SK-N-SH (cell line): Measurements from ENCODE around the gene SDK1. TPM values are rescaled to one million over a fixed set of nuclear protein-coding genes. Genes with fewer than 3 reads are reported as not detected.

Source experiments
- CTCF ChIA-PET: fragments of 300-600, 350-600 bp; formaldehyde crosslinking; extraction: SDS; loops from one replicate; lab custom pipeline; 2021; lab: Yijun Ruan, JAX
- POLR2A ChIA-PET: fragments of 350-600 bp; sonication (Branson Sonifier 250); formaldehyde crosslinking; extraction: SDS; loops from one replicate; lab custom pipeline; 2020; ENCODE audit warnings: antibody characterized with exemption, inconsistent platforms; lab: Yijun Ruan, JAX
- DNase-seq: peaks from one replicate; pipeline ENCODE4 v3.0.0; 2012
- H2AFZ ChIP-seq: fragments of 200-600 bp; sonication (generic); 2 replicates; pipeline ENCODE4 v1.8.1; 2016; ENCODE audit warnings: antibody characterized with exemption, mild to moderate bottlenecking, low read depth
- H3F3A ChIP-seq: fragments of 200-600 bp; sonication (generic); replicated peaks from 2 replicates; pipeline ENCODE3; 2016; ENCODE audit warnings: antibody characterized with exemption, mild to moderate bottlenecking; ENCODE audit not compliant: insufficient read depth
- H3K27ac ChIP-seq, 2 experiments: fragments of 200-500 bp in 1 of 2; fragments of 200-600 bp in 1 of 2; sonication (Bioruptor generic) in 1 of 2; sonication (generic), shearing (Covaris generic) in 1 of 2; 2 replicates each; pipeline versions ENCODE4 v1.5.1 to v1.6.1; 2014 to 2016; ENCODE audit warnings: low read depth in 2 of 2, inconsistent platforms in 1 of 2, low read length in 1 of 2, mild to moderate bottlenecking in 1 of 2, mixed read lengths in 1 of 2
- H3K27me3 ChIP-seq: fragments of 200-600 bp; sonication (generic), shearing (Covaris generic); 2 replicates; pipeline ENCODE4 v1.6.1; 2016; ENCODE audit warnings: mixed run types; ENCODE audit not compliant: insufficient read depth
- H3K36me3 ChIP-seq, 2 experiments: fragments of 200-500 bp in 1 of 2; fragments of 200-600 bp in 1 of 2; sonication (Bioruptor generic) in 1 of 2; sonication (generic) in 1 of 2; replicated peaks in 1 of 2; 2 replicates each; pipeline versions ENCODE3 to v1.5.1; 2014 to 2016; ENCODE audit warnings: low read length in 1 of 2, mild to moderate bottlenecking in 1 of 2; ENCODE audit not compliant: insufficient read depth in 2 of 2, control insufficient read depth in 1 of 2
- H3K4me1 ChIP-seq, 2 experiments: fragments of 200-500 bp in 1 of 2; fragments of 200-600 bp in 1 of 2; sonication (Bioruptor generic) in 1 of 2; sonication (generic), shearing (Covaris generic) in 1 of 2; 2 replicates each; pipeline versions ENCODE4 v1.5.1 to v1.6.1; 2014 to 2016; ENCODE audit warnings: low read depth in 1 of 2, low read length in 1 of 2, mixed run types in 1 of 2; ENCODE audit not compliant: insufficient read depth in 2 of 2, control insufficient read depth in 1 of 2
- H3K4me2 ChIP-seq: fragments of 200-600 bp; sonication (generic), shearing (Covaris generic); 2 replicates; pipeline ENCODE4 v1.6.1; 2017; ENCODE audit warnings: mixed run types
- H3K4me3 ChIP-seq, 2 experiments: fragments of 200-500 bp in 1 of 2; fragments of 200-600 bp in 1 of 2; sonication (Bioruptor generic) in 1 of 2; sonication (generic), shearing (Covaris generic) in 1 of 2; 2 replicates each; pipeline versions ENCODE4 v1.5.1 to v1.8.1; 2014 to 2016; ENCODE audit warnings: low read depth in 2 of 2, inconsistent platforms in 1 of 2, low read length in 1 of 2, mild to moderate bottlenecking in 1 of 2, mixed read lengths in 1 of 2, moderate library complexity in 1 of 2
- H3K79me2 ChIP-seq: fragments of 200-600 bp; sonication (generic); 2 replicates; pipeline ENCODE4 v1.8.1; 2017; ENCODE audit warnings: mild to moderate bottlenecking; ENCODE audit not compliant: insufficient read depth
- H3K9ac ChIP-seq: fragments of 200-600 bp; sonication (generic); 2 replicates; pipeline ENCODE4 v1.6.1; 2017; ENCODE audit warnings: mixed run types
- H3K9me2 ChIP-seq: fragments of 200-600 bp; sonication (generic); 2 replicates; pipeline ENCODE4 v1.6.1; 2017; ENCODE audit warnings: mixed run types
- H3K9me3 ChIP-seq: fragments of 200-600 bp; sonication (generic); 2 replicates; pipeline ENCODE4 v1.6.1; 2017; ENCODE audit warnings: mixed run types, mild to moderate bottlenecking, moderate library complexity
- H4K20me1 ChIP-seq: fragments of 200-600 bp; sonication (generic); 2 replicates; pipeline ENCODE4 v1.6.1; 2017; ENCODE audit warnings: mild to moderate bottlenecking, mixed run types; ENCODE audit not compliant: insufficient read depth
- CHD2 ChIP-seq: fragments of 150-350 bp; IDR thresholded peaks from 2 replicates; pipeline ENCODE4 v1.6.1; 2018; ENCODE audit warnings: low read length; ENCODE audit not compliant: partially characterized antibody
- CTCF ChIP-seq: fragments of 200-600 bp; sonication (generic); IDR thresholded peaks from 2 replicates; pipeline ENCODE4 v1.6.1; 2017; ENCODE audit warnings: antibody characterized with exemption, mild to moderate bottlenecking, moderate library complexity
- ELF1 ChIP-seq: IDR thresholded peaks from 2 replicates; pipeline ENCODE4 v1.4.0; 2012
- EZH2phosphoT487 ChIP-seq: fragments of 200-600 bp; sonication (generic); IDR thresholded peaks from 2 replicates; pipeline ENCODE4 v1.6.1; 2017; ENCODE audit warnings: low read depth, mixed run types, mild to moderate bottlenecking, antibody characterized with exemption, moderate library complexity, borderline replicate concordance
- FOSL2 ChIP-seq: IDR thresholded peaks from 2 replicates; pipeline ENCODE4 v1.4.0; 2012; ENCODE audit warnings: low read depth, mild to moderate bottlenecking, moderate library complexity, borderline replicate concordance
- FOXM1 ChIP-seq: IDR thresholded peaks from 2 replicates; pipeline ENCODE4 v1.4.0; 2012; ENCODE audit warnings: low read depth, mild to moderate bottlenecking
- GABPA ChIP-seq: IDR thresholded peaks from 2 replicates; pipeline ENCODE4 v1.4.0; 2012; ENCODE audit warnings: low read depth, mild to moderate bottlenecking
- JUND ChIP-seq: IDR thresholded peaks from 2 replicates; pipeline ENCODE4 v1.4.0; 2012
- MEF2A ChIP-seq: IDR thresholded peaks from 2 replicates; pipeline ENCODE4 v1.4.0; 2012; ENCODE audit warnings: low read depth, borderline replicate concordance
- NFIC ChIP-seq: IDR thresholded peaks from 2 replicates; pipeline ENCODE4 v1.4.0; 2012; ENCODE audit warnings: borderline replicate concordance
- NRF1 ChIP-seq: IDR thresholded peaks from 2 replicates; pipeline ENCODE4 v1.6.1; 2012; ENCODE audit warnings: low read depth, mild to moderate bottlenecking, low read length
- PBX3 ChIP-seq: IDR thresholded peaks from 2 replicates; pipeline ENCODE4; 2012
- POLR2AphosphoS5 ChIP-seq: IDR thresholded peaks from 2 replicates; pipeline ENCODE4 v1.6.1; 2012; ENCODE audit warnings: low read depth, low read length
- RCOR1 ChIP-seq: fragments of 150-350 bp; IDR thresholded peaks from 2 replicates; pipeline ENCODE4 v1.6.1; 2017; ENCODE audit warnings: antibody characterized with exemption, low read length
- REST ChIP-seq: IDR thresholded peaks from 2 replicates; pipeline ENCODE4 v1.6.1; 2012; ENCODE audit warnings: mild to moderate bottlenecking, low read depth, low read length, moderate library complexity
- RFX5 ChIP-seq: IDR thresholded peaks from 2 replicates; pipeline ENCODE4 v1.6.1; 2012; ENCODE audit warnings: mild to moderate bottlenecking, improper control_type of control experiment, low read length
- RXRA ChIP-seq: IDR thresholded peaks from 2 replicates; pipeline ENCODE4 v1.4.0; 2012; ENCODE audit warnings: low read depth, mild to moderate bottlenecking, borderline replicate concordance
- SMC3 ChIP-seq: IDR thresholded peaks from 2 replicates; pipeline ENCODE4 v1.6.1; 2012; ENCODE audit warnings: low read depth, low read length, improper control_type of control experiment
- TCF12 ChIP-seq: IDR thresholded peaks from 2 replicates; pipeline ENCODE4 v1.4.0; 2012
- YY1 ChIP-seq: IDR thresholded peaks from 2 replicates; pipeline ENCODE4 v1.4.0; 2012; ENCODE audit warnings: low read depth, mild to moderate bottlenecking
- WGBS: methylation state at CpG from one replicate; pipeline ENCODE4 v1.1.6; 2017; ENCODE audit warnings: low lambda C conversion rate; 5-methylcytosine and 5-hydroxymethylcytosine counted together
- polyA plus RNA-seq, 3 experiments: library from polyadenylated mRNA; depleted of rRNA; stranded (reverse); fragments of >200 nt; gene quantifications; 2 replicates each; pipeline ENCODE4 v1.2.3, GENCODE V29; 2012
- TF ChIP-seq, protein P1 (sequence below): fragments of 150-350 bp; IDR thresholded peaks from 2 replicates; pipeline ENCODE4 v1.6.1; 2016; ENCODE audit warnings: mild to moderate bottlenecking, low read depth, low read length

SDK1 gene
- polyA plus RNA-seq, 1 of the 3 experiments (the other 2 are of a cell fraction): 1.2 TPM

DNA sequence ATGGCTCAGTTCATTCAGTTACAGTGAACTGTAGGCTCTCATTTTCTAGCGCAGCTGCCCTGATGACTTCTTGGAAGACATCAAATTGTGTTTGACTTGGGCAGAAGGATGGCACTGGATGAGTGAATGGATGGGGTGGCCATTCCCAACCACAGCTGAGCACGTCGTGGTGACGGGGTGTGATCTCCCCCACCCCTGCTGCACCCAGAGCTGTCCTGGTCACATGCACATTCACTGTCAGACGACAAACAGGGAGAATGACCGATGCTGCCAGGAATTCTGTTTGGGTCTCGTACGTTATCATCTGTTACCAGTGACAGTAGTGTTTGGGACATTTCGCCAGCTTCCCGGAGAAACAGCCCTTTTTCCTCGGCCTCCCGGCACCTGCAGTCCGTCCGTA is 623.2 kb downstream of the SDK1 start:
- CTCF ChIA-PET: interaction anchor here (1.1 to 4.1 kb wide), 3 partner anchors 10 to 27 kb away, joined by 3 to 14 read pairs (median 3); no protein-coding TSS in a partner anchor

DNA sequence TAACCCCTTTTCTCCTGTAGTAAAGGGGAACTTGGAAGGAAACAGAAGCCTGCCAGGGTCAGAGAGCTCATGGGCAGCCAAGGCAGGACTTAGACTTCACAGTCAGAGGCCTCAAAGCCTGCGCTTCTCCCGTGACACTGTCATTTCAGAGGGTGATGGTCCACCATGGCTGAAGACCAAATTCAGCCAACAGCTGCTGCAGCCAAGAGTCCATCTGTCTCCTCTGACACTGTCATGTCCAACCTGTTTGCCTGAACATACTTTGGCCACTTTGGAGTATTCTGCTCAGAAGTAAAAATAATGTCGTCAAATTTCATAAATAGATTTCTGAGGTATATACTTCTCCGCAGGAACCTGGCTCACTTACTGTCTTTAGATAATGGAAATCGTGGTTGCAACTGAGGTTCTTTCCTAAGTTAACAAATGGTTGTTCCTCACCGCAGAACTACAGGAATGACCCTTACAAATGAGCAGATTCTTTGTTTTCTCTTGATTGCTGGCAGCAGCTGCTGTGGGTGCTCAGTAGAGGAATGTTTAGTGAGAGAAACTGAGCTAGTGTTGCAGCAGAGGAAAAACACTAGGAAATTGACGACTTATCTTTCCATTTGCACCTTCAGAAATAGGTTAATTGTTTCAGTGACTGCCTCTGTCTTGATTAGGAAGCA is 626.5 kb downstream of the SDK1 start:
- DNase-seq: no peak
- POLR2A ChIA-PET: no interaction called here
- TF ChIP-seq CTCF (no peak), MEF2A (no peak), NFIC (no peak), RCOR1 (no peak), NRF1 (no peak), RFX5 (no peak), CHD2 (no peak), GABPA (no peak), REST (no peak), PBX3 (no peak), ELF1 (no peak)
- TF ChIP-seq, protein P1, sequence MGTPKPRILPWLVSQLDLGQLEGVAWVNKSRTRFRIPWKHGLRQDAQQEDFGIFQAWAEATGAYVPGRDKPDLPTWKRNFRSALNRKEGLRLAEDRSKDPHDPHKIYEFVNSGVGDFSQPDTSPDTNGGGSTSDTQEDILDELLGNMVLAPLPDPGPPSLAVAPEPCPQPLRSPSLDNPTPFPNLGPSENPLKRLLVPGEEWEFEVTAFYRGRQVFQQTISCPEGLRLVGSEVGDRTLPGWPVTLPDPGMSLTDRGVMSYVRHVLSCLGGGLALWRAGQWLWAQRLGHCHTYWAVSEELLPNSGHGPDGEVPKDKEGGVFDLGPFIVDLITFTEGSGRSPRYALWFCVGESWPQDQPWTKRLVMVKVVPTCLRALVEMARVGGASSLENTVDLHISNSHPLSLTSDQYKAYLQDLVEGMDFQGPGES: no peak

More for the DNA sequence above, 623.2 kb downstream of the SDK1 start:
- Histone ChIP-seq H3F3A (no peaks in the 10 kb centered on the region), H2AFZ (no peak overlapping the region), H3K36me3 (no peaks in the 10 kb centered on the region), H3K4me2 (no peak overlapping the region), H3K9me3 (no peaks in the 10 kb centered on the region), H3K27ac (no peak overlapping the region), H4K20me1 (no peaks in the 10 kb centered on the region), H3K79me2 (no peaks in the 10 kb centered on the region), H3K9me2 (no peaks in the 10 kb centered on the region), H3K4me1 (no peaks in the 10 kb centered on the region), H3K4me3 (no peak overlapping the region), H3K27me3 (no peaks in the 10 kb centered on the region)
- 77% methylated on average over 14 of the region's 14 CpGs for WGBS
- TF ChIP-seq SMC3 (no peak), FOXM1 (no peak), POLR2AphosphoS5 (no peak), FOSL2 (no peak), RXRA (no peak), TCF12 (no peak), PBX3 (no peak), NFIC (no peak), YY1 (no peak), JUND (no peak), EZH2phosphoT487 (no peak)
- TF ChIP-seq, all 33 proteins: peak for 0
- POLR2A ChIA-PET: no interaction called here
- DNase-seq: no peak
- no peak overlapping the region for H3K9ac ChIP-seq

More for the DNA sequence above, 626.5 kb downstream of the SDK1 start:
- no peaks in the 10 kb centered on the region for H3K4me1 ChIP-seq
- H3K79me2 ChIP-seq: no peaks in the 10 kb centered on the region
- no peaks in the 10 kb centered on the region for H3K36me3 ChIP-seq
- H3K9me2 ChIP-seq: no peaks in the 10 kb centered on the region
- no peaks in the 10 kb centered on the region for H3F3A ChIP-seq
- no peak overlapping the region for H2AFZ ChIP-seq
- H4K20me1 ChIP-seq: no peaks in the 10 kb centered on the region
- 67% methylated on average over 7 of the region's 7 CpGs for WGBS
- H3K27ac ChIP-seq: no peak overlapping the region
- no peak overlapping the region for H3K9ac ChIP-seq
- H3K9me3 ChIP-seq: no peaks in the 10 kb centered on the region
- no peaks in the 10 kb centered on the region for H3K27me3 ChIP-seq
- CTCF ChIA-PET: interaction anchor here (0.7 kb wide), 1 partner anchor 29 kb away, joined by 3 read pairs; no protein-coding TSS in a partner anchor
- H3K4me3 ChIP-seq: no peak overlapping the region
- no peak overlapping the region for H3K4me2 ChIP-seq
